HepG2 (cell line): ENCODE data around the gene MISP3. TPM values are rescaled to one million over a fixed set of nuclear protein-coding genes. Genes with fewer than 3 reads are reported as not detected.

Experiments used
- AKNA ChIP-seq: sonication (generic); formaldehyde crosslinking; IDR thresholded peaks from 2 replicates; pipeline ENCODE4 v1.4.0; 2020; ENCODE audit warnings: missing genetic modification reagents, borderline replicate concordance
- BATF2 ChIP-seq: sonication (generic); formaldehyde crosslinking; IDR thresholded peaks from 2 replicates; pipeline ENCODE4 v1.8.0; 2022; ENCODE audit warnings: mild to moderate bottlenecking, missing genetic modification reagents, moderate library complexity
- CEBPZ ChIP-seq: IDR thresholded peaks from 2 replicates; pipeline ENCODE4 v1.6.1; 2012; ENCODE audit warnings: low read length, improper control_type of control experiment
- KAT7 ChIP-seq: IDR thresholded peaks from 2 replicates; pipeline ENCODE4 v1.6.1; 2018; ENCODE audit warnings: borderline replicate concordance, missing compliant biosample characterization
- KLF9 ChIP-seq: IDR thresholded peaks from 2 replicates; pipeline ENCODE4 v1.6.1; 2016; ENCODE audit warnings: low read depth
- PAX8 ChIP-seq: sonication (generic); formaldehyde crosslinking; IDR thresholded peaks from 2 replicates; pipeline ENCODE4 v1.8.0; 2022; ENCODE audit warnings: mild to moderate bottlenecking, missing genetic modification reagents, borderline replicate concordance
- POLR2G ChIP-seq: fragments of 200-400 bp; formaldehyde crosslinking; IDR thresholded peaks from 2 replicates; pipeline ENCODE4 v1.6.1; 2018; ENCODE audit warnings: mild to moderate bottlenecking, low read depth, low read length, moderate library complexity
- SAFB2 ChIP-seq: sonication (generic); formaldehyde crosslinking; IDR thresholded peaks from 2 replicates; pipeline ENCODE4 v1.5.1; 2020; ENCODE audit warnings: missing genetic modification reagents, low read depth, mild to moderate bottlenecking, borderline replicate concordance
- ZNF501 ChIP-seq: sonication (generic); formaldehyde crosslinking; IDR thresholded peaks from 2 replicates; pipeline ENCODE4 v1.5.1; 2020; ENCODE audit warnings: mild to moderate bottlenecking, moderate library complexity, missing genetic modification reagents
- polyA plus RNA-seq, 8 experiments: library from polyadenylated mRNA; depleted of rRNA in 3 of 8; stranded (reverse) in 7 of 8; unstranded in 1 of 8; fragments of >200 nt; fragmentation: Illumina TruSeq in 4 of 8; extraction: Trizol in 4 of 8; gene quantifications; 2 replicates each; pipeline versions ENCODE4 v1.2.1 to v1.2.3, GENCODE V29; 2011 to 2016; ENCODE audit warnings: low read depth in 4 of 8, missing spikeins in 1 of 8, mixed read lengths in 1 of 8; ENCODE audit not compliant: insufficient read depth in 1 of 8
- total RNA-seq, 5 experiments: library from RNA; depleted of rRNA; stranded (reverse); fragments of >200 nt; fragmentation: Illumina TruSeq; extraction: Trizol; gene quantifications; 2 replicates each; pipeline ENCODE4 v1.2.3, GENCODE V29; 2016; ENCODE audit warnings: low read depth in 1 of 5
- TF ChIP-seq, protein P1 (sequence below), 2 experiments: sonication (generic) in 1 of 2; formaldehyde crosslinking in 1 of 2; IDR thresholded peaks; 2 replicates each; pipeline versions ENCODE4 v1.6.1 to v1.9.0; 2014 to 2022; ENCODE audit warnings: antibody characterized with exemption in 1 of 2, borderline replicate concordance in 1 of 2, inconsistent platforms in 1 of 2, low read depth in 1 of 2, missing genetic modification reagents in 1 of 2

The MISP3 gene
- total and polyA plus RNA-seq, 2 of the 13 experiments (the other 11 are each of a cell fraction or from before 2014, with no cell fraction given): 2.5 to 5.4 TPM

- TF ChIP-seq, protein P1, sequence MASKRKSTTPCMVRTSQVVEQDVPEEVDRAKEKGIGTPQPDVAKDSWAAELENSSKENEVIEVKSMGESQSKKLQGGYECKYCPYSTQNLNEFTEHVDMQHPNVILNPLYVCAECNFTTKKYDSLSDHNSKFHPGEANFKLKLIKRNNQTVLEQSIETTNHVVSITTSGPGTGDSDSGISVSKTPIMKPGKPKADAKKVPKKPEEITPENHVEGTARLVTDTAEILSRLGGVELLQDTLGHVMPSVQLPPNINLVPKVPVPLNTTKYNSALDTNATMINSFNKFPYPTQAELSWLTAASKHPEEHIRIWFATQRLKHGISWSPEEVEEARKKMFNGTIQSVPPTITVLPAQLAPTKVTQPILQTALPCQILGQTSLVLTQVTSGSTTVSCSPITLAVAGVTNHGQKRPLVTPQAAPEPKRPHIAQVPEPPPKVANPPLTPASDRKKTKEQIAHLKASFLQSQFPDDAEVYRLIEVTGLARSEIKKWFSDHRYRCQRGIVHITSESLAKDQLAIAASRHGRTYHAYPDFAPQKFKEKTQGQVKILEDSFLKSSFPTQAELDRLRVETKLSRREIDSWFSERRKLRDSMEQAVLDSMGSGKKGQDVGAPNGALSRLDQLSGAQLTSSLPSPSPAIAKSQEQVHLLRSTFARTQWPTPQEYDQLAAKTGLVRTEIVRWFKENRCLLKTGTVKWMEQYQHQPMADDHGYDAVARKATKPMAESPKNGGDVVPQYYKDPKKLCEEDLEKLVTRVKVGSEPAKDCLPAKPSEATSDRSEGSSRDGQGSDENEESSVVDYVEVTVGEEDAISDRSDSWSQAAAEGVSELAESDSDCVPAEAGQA (IDR thresholded peaks at IDR 0.05; ENCODE audit: low read depth): peak; percentile 61; the same call in 1 of the 2 replicates
- TF ChIP-seq, protein P1 (CRISPR knock-in tag; IDR thresholded peaks at IDR 0.05; ENCODE audit: borderline replicate concordance): no peak
- TF ChIP-seq AKNA (CRISPR knock-in tag) (no peak), ZNF501 (CRISPR knock-in tag) (peak; percentile 80; the same call in 1 of the 2 replicates), CEBPZ (no peak), KLF9 (peak; percentile 92), SAFB2 (no peak), PAX8 (CRISPR knock-in tag) (no peak), BATF2 (no peak), KAT7 (CRISPR knock-in tag) (no peak), POLR2G (peak; percentile 84)
Measured at GRCh38 chr19:14080887-14081796, 8.6 kb downstream of the MISP3 start (continued).
